ENCODE results near the gene SLC19A2.
A peak's percentile ranks its signal among the peaks of the same experiment; 100 is the strongest.

- TF ChIP-seq POLR2A (IDR thresholded peaks at IDR 0.05), result no peak
- TF ChIP-seq CTCF (IDR thresholded peaks at IDR 0.05), result peak in 3 of 6 experiments; percentile 17 to 26 (median 19)
These were observed 41.9 kb upstream of the SLC19A2 start for GRCh38 chr1:169527451-169528214.

Measured in Peyer's patch (tissue), 4 donors.